GM19328 (cell line): ENCODE data around the gene MAGI1.

ENCODE experiments used
- ATAC-seq: cut with Tn5 transposase; IDR thresholded peaks from one replicate; pipeline ENCODE4 v1.9.1; 2021; ENCODE audit warnings: mild to moderate bottlenecking, moderate library complexity; ENCODE audit not compliant: unreplicated experiment

MAGI1 gene

DNA sequence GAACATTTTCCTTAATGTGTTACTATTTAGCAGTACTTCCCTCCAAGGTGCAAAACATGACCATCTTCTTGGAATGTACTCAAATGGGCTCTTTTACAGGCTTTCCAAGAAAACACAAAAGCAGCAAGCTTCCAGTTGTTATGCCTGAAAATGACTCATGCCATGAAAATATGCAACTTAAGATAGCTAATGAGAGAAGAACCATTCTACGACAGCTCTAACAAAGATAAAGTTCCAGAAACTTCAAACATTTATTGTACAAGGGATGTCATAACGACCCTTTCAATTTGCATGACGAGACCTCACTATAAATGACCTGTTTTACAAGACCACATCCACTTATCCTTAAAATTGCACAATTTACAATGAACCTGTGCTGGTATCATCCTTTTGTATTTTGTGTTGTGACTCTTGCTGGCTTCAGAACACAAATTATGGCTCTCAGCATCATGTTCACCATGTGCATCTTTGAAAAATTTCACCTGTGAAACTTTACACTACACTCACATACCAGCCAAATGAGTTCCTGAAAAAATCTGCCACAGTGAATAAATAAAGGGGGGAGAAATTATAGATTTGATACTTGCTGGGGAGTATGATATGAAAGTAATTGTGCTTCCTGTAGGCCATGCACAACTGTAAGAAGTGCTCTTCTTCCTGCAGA, 433.7 kb downstream of the MAGI1 start:
- no peak for ATAC-seq

DNA sequence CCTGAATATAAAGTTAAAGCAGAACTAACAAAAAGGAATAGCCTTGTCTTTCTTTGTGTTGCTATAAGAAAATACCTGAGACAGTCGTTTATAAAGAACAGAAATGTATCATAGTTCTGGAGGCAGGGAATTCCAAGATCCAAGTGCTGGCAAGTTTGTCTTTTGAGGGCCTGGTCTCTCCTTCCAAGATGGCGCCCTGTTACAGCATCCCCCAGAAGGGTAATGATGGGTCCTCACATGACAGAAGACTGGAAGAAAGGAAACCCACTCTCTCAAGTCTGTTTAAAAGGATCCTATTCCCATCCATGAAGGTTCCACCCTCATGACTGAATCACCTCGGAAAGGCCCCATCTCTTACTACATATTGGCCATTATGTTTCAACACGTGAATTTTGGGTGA, 435.1 kb downstream of the MAGI1 start:
- ATAC-seq = no peak

GRCh38 chr3:65600888-65601287, 437.8 kb downstream of the MAGI1 start:
- ATAC-seq = no peak

- ATAC-seq = no peak
Measured at GRCh38 chr3:65597952-65598413, 440.7 kb downstream of the MAGI1 start.

DNA sequence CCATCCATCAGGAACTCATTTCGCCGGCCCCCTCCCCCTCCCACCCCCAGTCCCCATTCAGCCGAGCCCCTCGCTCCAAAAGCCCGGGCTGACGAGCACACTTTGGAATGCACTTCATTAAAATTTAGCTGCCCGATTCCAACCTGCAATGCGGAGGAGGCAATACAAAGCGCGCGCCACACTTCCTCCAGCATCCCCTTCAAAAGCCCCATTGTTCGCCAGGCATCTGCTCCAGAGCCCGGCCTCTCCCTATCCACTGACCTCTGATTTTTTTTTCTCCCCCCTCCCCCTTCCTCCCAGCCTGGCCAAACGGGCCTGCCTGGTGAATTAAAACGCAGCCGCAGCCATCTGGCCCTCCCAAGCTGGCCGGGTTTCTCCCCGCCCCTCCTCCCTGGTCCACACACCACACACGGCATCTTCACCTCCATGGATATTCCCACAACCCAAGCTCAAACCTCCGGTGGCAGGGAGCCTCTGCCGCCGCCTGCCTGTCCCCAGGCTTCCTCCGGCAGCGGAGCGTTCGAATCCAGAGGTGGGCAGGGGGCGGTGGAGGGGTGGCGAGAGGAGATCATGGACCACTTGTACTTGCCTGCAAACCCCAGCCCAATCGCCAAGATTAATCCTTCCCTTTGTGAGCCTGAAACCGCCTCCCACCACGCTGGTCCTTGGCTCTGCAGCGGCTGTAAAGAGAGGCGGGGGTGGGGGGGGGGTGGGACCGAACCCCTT, 441.3 kb downstream of the MAGI1 start:
- no peak for ATAC-seq

GRCh38 chr3:65596571-65597225, 442.0 kb downstream of the MAGI1 start:
- ATAC-seq = no peak

DNA sequence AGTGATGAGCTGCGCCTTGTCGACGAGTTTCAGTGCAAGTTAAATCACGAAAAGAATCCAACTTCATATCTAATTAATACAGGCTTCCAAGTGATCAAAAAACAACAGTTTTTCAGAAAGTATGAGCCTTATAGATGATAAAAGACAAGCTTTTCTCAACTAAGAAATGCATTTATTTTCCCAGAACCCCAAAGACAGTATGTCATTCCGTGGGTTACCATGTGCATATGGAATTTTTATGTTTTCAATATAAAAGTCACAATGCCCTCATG, 442.8 kb downstream of the MAGI1 start:
- ATAC-seq = no peak

DNA sequence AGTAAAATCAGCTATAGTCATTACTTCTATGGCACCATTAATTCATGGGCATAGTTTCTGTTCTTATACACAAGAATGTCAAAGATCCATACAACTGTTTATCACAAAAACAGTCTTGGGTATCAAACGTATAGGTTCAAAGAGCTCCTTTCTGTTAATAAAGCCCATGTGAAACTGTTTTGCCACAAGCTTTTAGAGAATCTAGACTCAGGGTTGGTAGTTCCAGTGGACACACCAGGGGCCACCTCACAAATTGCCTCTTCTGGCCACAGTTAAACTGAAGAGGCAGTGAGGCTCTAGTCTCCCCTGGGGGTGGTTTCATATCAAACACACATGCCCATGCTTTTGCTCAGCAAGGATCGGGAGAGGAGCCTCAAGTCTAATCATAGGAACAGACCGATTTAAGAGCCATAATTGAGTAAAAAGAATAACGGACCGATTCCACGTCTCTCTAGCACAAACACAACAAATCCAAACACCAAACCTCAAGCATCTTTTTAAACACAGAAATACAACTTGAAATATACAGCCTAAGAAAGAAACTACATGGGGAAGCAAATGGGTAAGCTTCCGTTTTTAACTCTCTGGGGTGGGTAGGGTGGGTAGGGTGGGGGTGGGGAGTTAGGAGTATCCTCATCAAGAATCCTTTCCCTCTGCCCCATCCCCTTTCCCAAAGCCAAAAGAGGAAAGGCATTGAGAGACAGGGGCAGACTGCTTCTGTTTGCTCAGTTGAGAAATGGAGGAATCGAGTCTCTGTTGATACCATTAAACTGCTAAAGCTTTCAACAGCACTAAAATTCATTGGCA, 443.3 kb downstream of the MAGI1 start:
- no peak for ATAC-seq

GRCh38 chr3:65593780-65594752, 444.7 kb downstream of the MAGI1 start:
- no peak for ATAC-seq

GRCh38 chr3:65591313-65591712, 447.4 kb downstream of the MAGI1 start:
- no peak for ATAC-seq

DNA sequence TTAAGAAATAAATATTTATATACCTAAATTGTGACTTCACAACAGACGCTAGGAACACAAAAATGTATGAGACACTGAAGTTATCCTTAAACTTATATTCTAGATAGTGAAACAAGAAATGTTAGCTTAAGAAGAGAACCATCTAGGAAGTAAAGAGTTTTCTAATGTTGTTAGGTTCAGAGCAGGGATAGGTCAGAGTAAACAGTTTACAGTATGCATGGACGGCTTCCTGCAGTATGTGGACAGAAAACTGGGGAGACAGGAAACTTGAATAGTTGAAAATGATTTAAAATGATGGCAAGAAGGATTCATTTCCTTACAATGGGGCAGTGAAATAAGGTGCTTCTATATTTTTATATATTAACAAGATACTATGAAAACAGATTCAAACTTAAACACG, 449.8 kb downstream of the MAGI1 start:
- ATAC-seq = no peak

DNA sequence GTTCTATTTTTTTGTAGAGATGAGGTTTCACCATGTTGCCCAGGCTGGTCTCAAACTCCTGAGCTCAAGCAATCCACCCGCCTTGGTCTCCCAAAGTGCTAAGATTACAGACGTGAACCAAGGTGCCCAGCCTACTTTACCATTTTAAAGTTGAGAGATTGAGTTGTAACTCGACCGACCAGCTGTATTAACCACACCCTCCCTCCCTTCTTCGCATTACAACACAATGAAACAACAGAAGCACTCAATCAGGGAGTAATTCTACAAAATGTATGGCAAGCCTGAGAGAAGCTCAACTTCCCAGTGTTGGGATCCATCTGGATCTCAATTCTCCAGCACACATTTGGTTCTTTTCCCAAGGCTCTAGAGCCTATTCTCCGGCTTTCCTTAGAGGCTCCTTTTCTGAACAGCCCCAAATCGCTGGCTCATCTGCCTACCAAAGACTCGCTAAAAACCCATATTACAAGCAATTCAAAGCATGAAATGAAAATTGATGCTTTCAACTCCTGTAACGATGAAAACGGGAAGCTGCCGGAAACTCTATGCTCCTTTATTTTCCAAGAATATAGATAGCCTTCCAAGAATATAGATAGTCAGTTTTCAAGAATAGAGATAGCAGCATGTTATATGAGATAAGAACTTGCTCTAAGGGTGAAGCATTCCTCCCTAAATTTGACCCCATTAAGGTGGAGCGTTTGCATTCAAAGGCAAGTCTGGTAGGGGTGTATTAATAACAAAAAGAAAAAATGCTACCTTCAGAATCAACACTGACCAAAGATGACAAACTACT, 450.9 kb downstream of the MAGI1 start:
- ATAC-seq = no peak

- ATAC-seq = no peak
Measured at GRCh38 chr3:65584913-65585312, 453.8 kb downstream of the MAGI1 start.

GRCh38 chr3:65584002-65584401, 454.7 kb downstream of the MAGI1 start:
- no peak for ATAC-seq

DNA sequence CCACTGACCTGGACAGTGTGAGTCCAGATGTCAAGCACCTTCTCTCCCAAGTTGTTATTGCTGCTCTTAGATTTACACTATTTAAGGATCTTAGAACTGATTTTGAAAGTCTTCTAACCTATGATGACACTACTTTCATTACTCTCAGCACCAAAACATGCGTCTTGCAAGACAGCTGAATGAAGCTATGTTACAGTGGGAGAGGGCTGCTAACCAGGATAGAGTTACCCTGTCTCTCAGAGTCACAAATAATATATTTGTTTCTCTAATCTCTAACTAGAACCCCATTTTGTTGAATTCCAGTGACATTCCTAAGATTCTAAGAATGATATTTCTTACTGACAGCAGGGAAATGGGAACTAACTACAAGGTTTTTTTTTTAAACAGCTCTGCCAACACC, 455.5 kb downstream of the MAGI1 start:
- ATAC-seq = no peak

- no peak for ATAC-seq
Measured at GRCh38 chr3:65582012-65582717, 456.6 kb downstream of the MAGI1 start.

DNA sequence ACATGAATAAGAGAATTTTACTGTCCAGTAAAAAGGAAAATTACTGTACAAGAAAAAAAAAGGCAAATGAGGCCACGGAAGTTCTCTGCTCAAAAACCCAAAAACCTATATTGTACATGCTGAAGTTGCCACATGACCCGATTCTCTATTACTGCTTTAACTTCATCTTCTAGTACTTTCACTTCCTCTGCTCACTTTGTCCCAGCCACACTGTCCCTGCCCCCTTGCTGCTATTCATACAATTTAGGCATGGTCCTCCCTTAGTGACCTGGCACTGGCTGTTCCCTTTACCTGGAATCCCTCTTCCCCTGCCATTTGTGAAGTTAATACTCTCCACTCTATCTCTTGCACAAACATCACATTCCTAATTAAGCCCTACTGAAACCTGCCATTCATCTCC, 457.4 kb downstream of the MAGI1 start:
- ATAC-seq = no peak

- no peak for ATAC-seq
Measured at GRCh38 chr3:65578861-65579260, 459.9 kb downstream of the MAGI1 start.

- no peak for ATAC-seq
Measured at GRCh38 chr3:65577843-65578430, 460.8 kb downstream of the MAGI1 start.
